HG03439 (cell line): ENCODE results near the gene ZBED1.
"Not testable (repeated sequence)": the region's sequence is repeated elsewhere in the genome, so short reads cannot be mapped to it uniquely, and the experiment has no call there.

Source experiments
- ATAC-seq: cut with Tn5 transposase; IDR thresholded peaks from one replicate; pipeline ENCODE4 v1.9.1; 2021; ENCODE audit warnings: mild to moderate bottlenecking, moderate library complexity; ENCODE audit not compliant: unreplicated experiment

ZBED1 gene

GRCh38 chrX:2498781-2499302 lies 1.9 kb downstream of the ZBED1 start:
- no peak for ATAC-seq

- no peak for ATAC-seq
These were observed 2.6 kb downstream of the ZBED1 start for GRCh38 chrX:2497961-2498780.

GRCh38 chrX:2495595-2495994 lies 5.2 kb downstream of the ZBED1 start:
- ATAC-seq = no peak

GRCh38 chrX:2492531-2493218 lies 8.1 kb downstream of the ZBED1 start:
- ATAC-seq = no peak

GRCh38 chrX:2490634-2491033 lies 10.1 kb downstream of the ZBED1 start:
- ATAC-seq = no peak

GRCh38 chrX:2489446-2490445 lies 11.0 kb downstream of the ZBED1 start:
- no peak for ATAC-seq

- no peak for ATAC-seq
These were observed 12.0 kb downstream of the ZBED1 start for GRCh38 chrX:2488621-2489285.

- no peak for ATAC-seq
These were observed 13.4 kb downstream of the ZBED1 start for GRCh38 chrX:2487366-2487765.

GRCh38 chrX:2486476-2487133 lies 14.2 kb downstream of the ZBED1 start:
- ATAC-seq = no peak

- ATAC-seq = no peak
These were observed 14.9 kb downstream of the ZBED1 start for GRCh38 chrX:2485789-2486345.

- no peak for ATAC-seq
These were observed 15.8 kb downstream of the ZBED1 start for GRCh38 chrX:2484721-2485648.

- ATAC-seq = no peak
These were observed 16.5 kb downstream of the ZBED1 start for GRCh38 chrX:2484256-2484655.

GRCh38 chrX:2483398-2484060 lies 17.2 kb downstream of the ZBED1 start:
- ATAC-seq = no peak

- ATAC-seq = not testable (repeated sequence)
These were observed 19.2 kb downstream of the ZBED1 start for GRCh38 chrX:2481597-2481996.

- not testable (repeated sequence) for ATAC-seq
These were observed 20.8 kb downstream of the ZBED1 start for GRCh38 chrX:2479982-2480381.

GRCh38 chrX:2479420-2479780 lies 21.4 kb downstream of the ZBED1 start:
- no peak for ATAC-seq

- no peak for ATAC-seq
These were observed 22.0 kb downstream of the ZBED1 start for GRCh38 chrX:2478546-2479419.
